GM12878 (cell line): ENCODE data around the gene SAYSD1.

Experiments
- CTCF ChIP-seq, 3 experiments: IDR thresholded peaks in 2 of 3; conservative IDR thresholded peaks in 1 of 3; 2 replicates each; pipeline ENCODE4 v1.5.1; 2011; ENCODE audit warnings: low read depth in 3 of 3, low read length in 3 of 3, mild to moderate bottlenecking in 3 of 3, control low read depth in 2 of 3, moderate library complexity in 2 of 3, inconsistent platforms in 1 of 3, mixed read lengths in 1 of 3; ENCODE audit not compliant: control insufficient read depth in 2 of 3, insufficient read depth in 1 of 3; ENCODE audit errors: extremely low read depth in 1 of 3
- EZH2 ChIP-seq: IDR thresholded peaks from 2 replicates; pipeline ENCODE4 v1.6.1; 2012; ENCODE audit warnings: low read depth, mild to moderate bottlenecking, control low read depth, inconsistent platforms, low read length, borderline replicate concordance; ENCODE audit not compliant: control insufficient read depth
- HCFC1 ChIP-seq: fragments of 150-350 bp; IDR thresholded peaks from 2 replicates; pipeline ENCODE4 v1.6.1; 2014; ENCODE audit warnings: low read length
- MAX ChIP-seq: IDR thresholded peaks from 2 replicates; pipeline ENCODE4 v1.6.1; 2012; ENCODE audit warnings: low read depth, low read length, improper control_type of control experiment
- PRDM15 ChIP-seq: fragments of 450-650 bp; formaldehyde crosslinking; IDR thresholded peaks from 2 replicates; pipeline ENCODE4 v1.4.0; 2020; ENCODE audit warnings: mild to moderate bottlenecking, moderate library complexity
- TCF3 ChIP-seq: IDR thresholded peaks from 2 replicates; pipeline ENCODE4 v1.6.1; 2012; ENCODE audit warnings: low read depth, mild to moderate bottlenecking, low read length, borderline replicate concordance; ENCODE audit not compliant: insufficient read depth
- ZNF274 ChIP-seq: IDR thresholded peaks from one replicate; pipeline ENCODE4 v1.8.0; 2011; ENCODE audit not compliant: insufficient read length, insufficient read depth
- ZSCAN29 ChIP-seq: fragments of 450-650 bp; IDR thresholded peaks from 2 replicates; pipeline ENCODE4 v1.6.1; 2017; ENCODE audit warnings: mild to moderate bottlenecking, moderate library complexity

GRCh38 chr6:39086711-39087110, 28.3 kb downstream of the SAYSD1 start:
- TF ChIP-seq EZH2 (no peak), PRDM15 (CRISPR knock-in tag) (no peak), CTCF (IDR thresholded peaks at IDR 0.05 in 2 of 3, conservative IDR thresholded peaks at IDR 0.05 in 1 of 3; ENCODE audit: control insufficient read depth in 2 of 3, extremely low read depth in 1 of 3, insufficient read depth in 1 of 3, low read depth in 3 of 3, low read length in 3 of 3) (no peak), MAX (no peak), ZNF274 (no peak), ZSCAN29 (no peak), TCF3 (no peak), HCFC1 (no peak)
